Measurements from ENCODE around the gene MXRA5. TPM values are rescaled to one million over a fixed set of nuclear protein-coding genes. Genes with fewer than 3 reads are reported as not detected.

MXRA5 gene
- total and polyA plus RNA-seq, 4 donors, result 0.55 to 17.0 (median 3.9) TPM

GRCh38 chrX:3340016-3340415 lies 6.4 kb downstream of the MXRA5 start:
- Histone ChIP-seq H3K27me3 (ENCODE audit: control insufficient read depth in 3 of 3, insufficient read depth in 3 of 3, low read length in 2 of 3) (peaks cover 2 to 34% (median 13%) of the 10 kb centered on the region in 3 donors), H3K36me3 (ENCODE audit: control insufficient read depth in 4 of 4, insufficient read depth in 4 of 4, low read length in 4 of 4) (no peaks in the 10 kb centered on the region), H3K9me3 (ENCODE audit: control insufficient read depth in 4 of 4, insufficient read depth in 3 of 4, low read length in 3 of 4) (peaks cover 0 to 5% (median 0%) of the 10 kb centered on the region in 4 donors), H3K27ac (ENCODE audit: low read depth in 1 of 2, low read length in 1 of 2) (no peak overlapping the region), H3K9ac (ENCODE audit: insufficient read depth in 1 of 2, low read length in 2 of 2) (no peak overlapping the region), H3K4me3 (no peak overlapping the region), H3K4me1 (ENCODE audit: control insufficient read depth in 5 of 5, insufficient read depth in 5 of 5, low read length in 5 of 5) (no peaks in the 10 kb centered on the region)
- TF ChIP-seq, protein P1, sequence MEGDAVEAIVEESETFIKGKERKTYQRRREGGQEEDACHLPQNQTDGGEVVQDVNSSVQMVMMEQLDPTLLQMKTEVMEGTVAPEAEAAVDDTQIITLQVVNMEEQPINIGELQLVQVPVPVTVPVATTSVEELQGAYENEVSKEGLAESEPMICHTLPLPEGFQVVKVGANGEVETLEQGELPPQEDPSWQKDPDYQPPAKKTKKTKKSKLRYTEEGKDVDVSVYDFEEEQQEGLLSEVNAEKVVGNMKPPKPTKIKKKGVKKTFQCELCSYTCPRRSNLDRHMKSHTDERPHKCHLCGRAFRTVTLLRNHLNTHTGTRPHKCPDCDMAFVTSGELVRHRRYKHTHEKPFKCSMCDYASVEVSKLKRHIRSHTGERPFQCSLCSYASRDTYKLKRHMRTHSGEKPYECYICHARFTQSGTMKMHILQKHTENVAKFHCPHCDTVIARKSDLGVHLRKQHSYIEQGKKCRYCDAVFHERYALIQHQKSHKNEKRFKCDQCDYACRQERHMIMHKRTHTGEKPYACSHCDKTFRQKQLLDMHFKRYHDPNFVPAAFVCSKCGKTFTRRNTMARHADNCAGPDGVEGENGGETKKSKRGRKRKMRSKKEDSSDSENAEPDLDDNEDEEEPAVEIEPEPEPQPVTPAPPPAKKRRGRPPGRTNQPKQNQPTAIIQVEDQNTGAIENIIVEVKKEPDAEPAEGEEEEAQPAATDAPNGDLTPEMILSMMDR (IDR thresholded peaks at IDR 0.05; ENCODE audit: control extremely low read depth, extremely low read depth), result no peak
- 50 to 57% methylated on average over 1 of the region's 1 CpG for WGBS, 2 donors
- ATAC-seq (ENCODE audit: insufficient read depth, low FRiP score) (no peak), DNase-seq (no peak)

- Histone ChIP-seq H3K9ac (ENCODE audit: insufficient read depth in 1 of 2, low read length in 2 of 2) (no peak overlapping the region), H3K27me3 (ENCODE audit: control insufficient read depth in 3 of 3, insufficient read depth in 3 of 3, low read length in 2 of 3) (peaks cover 0 to 37% (median 3%) of the 10 kb centered on the region in 3 donors), H3K4me1 (ENCODE audit: control insufficient read depth in 5 of 5, insufficient read depth in 5 of 5, low read length in 5 of 5) (no peaks in the 10 kb centered on the region), H3K36me3 (ENCODE audit: control insufficient read depth in 4 of 4, insufficient read depth in 4 of 4, low read length in 4 of 4) (no peaks in the 10 kb centered on the region), H3K9me3 (ENCODE audit: control insufficient read depth in 4 of 4, insufficient read depth in 3 of 4, low read length in 3 of 4) (peaks cover 0 to 6% (median 0%) of the 10 kb centered on the region in 4 donors), H3K4me3 (no peak overlapping the region), H3K27ac (ENCODE audit: low read depth in 1 of 2, low read length in 1 of 2) (no peak overlapping the region)
- DNase-seq (peak in 1 of 3 donors; percentile 10), ATAC-seq (ENCODE audit: insufficient read depth, low FRiP score) (no peak)
- 61 to 79% methylated on average over 7 of the region's 7 CpGs for WGBS, 2 donors
- TF ChIP-seq, protein P1 (IDR thresholded peaks at IDR 0.05; ENCODE audit: control extremely low read depth, extremely low read depth), result no peak
These were observed 19.8 kb downstream of the MXRA5 start for GRCh38 chrX:3326681-3327080.

DNA sequence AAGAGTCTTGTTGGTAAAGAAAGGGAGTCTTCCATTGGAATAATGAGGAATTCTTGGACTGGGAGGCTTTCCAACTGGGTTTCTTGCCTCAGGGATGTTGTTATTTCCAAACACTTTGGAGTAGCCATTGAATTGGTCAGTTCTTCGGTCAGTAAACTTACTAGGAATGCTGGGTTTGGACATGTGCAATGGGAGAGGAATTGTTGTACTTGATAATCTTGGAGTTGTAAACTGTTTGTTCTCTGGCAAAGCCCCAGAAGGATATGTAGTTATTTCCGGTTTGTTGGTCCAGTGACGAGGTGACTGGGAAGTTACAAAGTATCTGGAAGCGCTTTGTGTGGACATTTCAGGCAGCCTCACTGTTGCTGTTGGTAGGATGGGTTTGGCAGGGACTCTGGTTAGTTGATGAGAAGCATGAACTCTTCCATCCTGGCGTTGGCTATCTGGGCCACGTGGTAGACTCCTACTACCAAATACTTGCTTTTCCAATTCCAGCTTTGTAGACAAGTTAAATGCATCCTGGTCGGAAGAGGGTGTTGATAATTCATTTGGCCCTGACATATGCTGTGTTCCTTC lies 25.9 kb downstream of the MXRA5 start:
- TF ChIP-seq, protein P1 (IDR thresholded peaks at IDR 0.05; ENCODE audit: control extremely low read depth, extremely low read depth), result no peak
- no peaks in the 10 kb centered on the region for H3K36me3 ChIP-seq (ENCODE audit: control insufficient read depth in 4 of 4, insufficient read depth in 4 of 4, low read length in 4 of 4)
- ATAC-seq (ENCODE audit: insufficient read depth, low FRiP score), result no peak
- peaks cover 0 to 14% (median 1%) of the 10 kb centered on the region in 4 donors for H3K9me3 ChIP-seq (ENCODE audit: control insufficient read depth in 4 of 4, insufficient read depth in 3 of 4, low read length in 3 of 4)
- peaks cover 0 to 9% (median 0%) of the 10 kb centered on the region in 3 donors for H3K27me3 ChIP-seq (ENCODE audit: control insufficient read depth in 3 of 3, insufficient read depth in 3 of 3, low read length in 2 of 3)
- no peak for DNase-seq
- 56 to 65% methylated on average over 7 of the region's 7 CpGs for WGBS, 2 donors
- no peak overlapping the region for H3K9ac ChIP-seq (ENCODE audit: insufficient read depth in 1 of 2, low read length in 2 of 2)
- no peak overlapping the region for H3K4me3 ChIP-seq
- H3K27ac ChIP-seq (ENCODE audit: low read depth in 1 of 2, low read length in 1 of 2), result no peak overlapping the region
- no peaks in the 10 kb centered on the region for H3K4me1 ChIP-seq (ENCODE audit: control insufficient read depth in 5 of 5, insufficient read depth in 5 of 5, low read length in 5 of 5)

All from lung (tissue), 12 donors.